ENCODE results near the gene SPATA17. TPM values are rescaled to one million over a fixed set of nuclear protein-coding genes. Genes with fewer than 3 reads are reported as not detected.
"Not testable (repeated sequence)": the region's sequence is repeated elsewhere in the genome, so short reads cannot be mapped to it uniquely, and the experiment has no call there.

The SPATA17 gene
- polyA plus RNA-seq, 1 donor from 2014 or later: 3.1 TPM

- no peaks in the 10 kb centered on the region for H3F3A ChIP-seq (ENCODE audit: insufficient read depth, low read length, poor library complexity, severe bottlenecking)
- H3K9ac ChIP-seq (ENCODE audit: low read length): no peak overlapping the region
- no peak overlapping the region for H2AFZ ChIP-seq (ENCODE audit: low read depth, low read length)
- no peaks in the 10 kb centered on the region for H4K20me1 ChIP-seq (ENCODE audit: insufficient read depth)
- H3K27ac ChIP-seq (ENCODE audit: low read length): no peak overlapping the region
- H3K4me2 ChIP-seq (ENCODE audit: low read length): no peak overlapping the region
- H3K36me3 ChIP-seq (ENCODE audit: insufficient read depth, low read length): no peaks in the 10 kb centered on the region
- no peak overlapping the region for H3K4me3 ChIP-seq (ENCODE audit: low read length)
- TF ChIP-seq POLR2AphosphoS5 (IDR thresholded peaks at IDR 0.05) (no peak), MXI1 (conservative IDR thresholded peaks at IDR 0.05; ENCODE audit: poor library complexity, severe bottlenecking) (no peak), EZH2 (IDR thresholded peaks at IDR 0.05; ENCODE audit: borderline replicate concordance, insufficient read depth, low read length, poor library complexity, severe bottlenecking) (no peak), RAD21 (conservative IDR thresholded peaks at IDR 0.05) (no peak), EP300 (conservative IDR thresholded peaks at IDR 0.05; ENCODE audit: poor library complexity, severe bottlenecking) (no peak)
- TF ChIP-seq, protein P1, sequence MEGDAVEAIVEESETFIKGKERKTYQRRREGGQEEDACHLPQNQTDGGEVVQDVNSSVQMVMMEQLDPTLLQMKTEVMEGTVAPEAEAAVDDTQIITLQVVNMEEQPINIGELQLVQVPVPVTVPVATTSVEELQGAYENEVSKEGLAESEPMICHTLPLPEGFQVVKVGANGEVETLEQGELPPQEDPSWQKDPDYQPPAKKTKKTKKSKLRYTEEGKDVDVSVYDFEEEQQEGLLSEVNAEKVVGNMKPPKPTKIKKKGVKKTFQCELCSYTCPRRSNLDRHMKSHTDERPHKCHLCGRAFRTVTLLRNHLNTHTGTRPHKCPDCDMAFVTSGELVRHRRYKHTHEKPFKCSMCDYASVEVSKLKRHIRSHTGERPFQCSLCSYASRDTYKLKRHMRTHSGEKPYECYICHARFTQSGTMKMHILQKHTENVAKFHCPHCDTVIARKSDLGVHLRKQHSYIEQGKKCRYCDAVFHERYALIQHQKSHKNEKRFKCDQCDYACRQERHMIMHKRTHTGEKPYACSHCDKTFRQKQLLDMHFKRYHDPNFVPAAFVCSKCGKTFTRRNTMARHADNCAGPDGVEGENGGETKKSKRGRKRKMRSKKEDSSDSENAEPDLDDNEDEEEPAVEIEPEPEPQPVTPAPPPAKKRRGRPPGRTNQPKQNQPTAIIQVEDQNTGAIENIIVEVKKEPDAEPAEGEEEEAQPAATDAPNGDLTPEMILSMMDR (IDR thresholded peaks at IDR 0.05; ENCODE audit: poor library complexity, severe bottlenecking): no peak
- TF ChIP-seq, protein P2, sequence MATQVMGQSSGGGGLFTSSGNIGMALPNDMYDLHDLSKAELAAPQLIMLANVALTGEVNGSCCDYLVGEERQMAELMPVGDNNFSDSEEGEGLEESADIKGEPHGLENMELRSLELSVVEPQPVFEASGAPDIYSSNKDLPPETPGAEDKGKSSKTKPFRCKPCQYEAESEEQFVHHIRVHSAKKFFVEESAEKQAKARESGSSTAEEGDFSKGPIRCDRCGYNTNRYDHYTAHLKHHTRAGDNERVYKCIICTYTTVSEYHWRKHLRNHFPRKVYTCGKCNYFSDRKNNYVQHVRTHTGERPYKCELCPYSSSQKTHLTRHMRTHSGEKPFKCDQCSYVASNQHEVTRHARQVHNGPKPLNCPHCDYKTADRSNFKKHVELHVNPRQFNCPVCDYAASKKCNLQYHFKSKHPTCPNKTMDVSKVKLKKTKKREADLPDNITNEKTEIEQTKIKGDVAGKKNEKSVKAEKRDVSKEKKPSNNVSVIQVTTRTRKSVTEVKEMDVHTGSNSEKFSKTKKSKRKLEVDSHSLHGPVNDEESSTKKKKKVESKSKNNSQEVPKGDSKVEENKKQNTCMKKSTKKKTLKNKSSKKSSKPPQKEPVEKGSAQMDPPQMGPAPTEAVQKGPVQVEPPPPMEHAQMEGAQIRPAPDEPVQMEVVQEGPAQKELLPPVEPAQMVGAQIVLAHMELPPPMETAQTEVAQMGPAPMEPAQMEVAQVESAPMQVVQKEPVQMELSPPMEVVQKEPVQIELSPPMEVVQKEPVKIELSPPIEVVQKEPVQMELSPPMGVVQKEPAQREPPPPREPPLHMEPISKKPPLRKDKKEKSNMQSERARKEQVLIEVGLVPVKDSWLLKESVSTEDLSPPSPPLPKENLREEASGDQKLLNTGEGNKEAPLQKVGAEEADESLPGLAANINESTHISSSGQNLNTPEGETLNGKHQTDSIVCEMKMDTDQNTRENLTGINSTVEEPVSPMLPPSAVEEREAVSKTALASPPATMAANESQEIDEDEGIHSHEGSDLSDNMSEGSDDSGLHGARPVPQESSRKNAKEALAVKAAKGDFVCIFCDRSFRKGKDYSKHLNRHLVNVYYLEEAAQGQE (IDR thresholded peaks at IDR 0.05; ENCODE audit: borderline replicate concordance): no peak
- H3K9me2 ChIP-seq (ENCODE audit: insufficient read depth, low read length): no peaks in the 10 kb centered on the region
- H3K27me3 ChIP-seq (ENCODE audit: insufficient read depth, low read depth, low read length): no peaks in the 10 kb centered on the region
- H3K79me2 ChIP-seq (replicated peaks; ENCODE audit: insufficient read depth, low read length): no peaks in the 10 kb centered on the region
- H3K9me3 ChIP-seq (ENCODE audit: low read length): no peaks in the 10 kb centered on the region
Measured at GRCh38 chr1:217687511-217687910, 56.4 kb downstream of the SPATA17 start.

GRCh38 chr1:217696140-217696539, 65.0 kb downstream of the SPATA17 start:
- not testable (repeated sequence) for H2AFZ ChIP-seq (ENCODE audit: low read depth, low read length); H4K20me1 ChIP-seq (ENCODE audit: insufficient read depth); H3K4me3 ChIP-seq (ENCODE audit: low read length); H3F3A ChIP-seq (ENCODE audit: insufficient read depth, low read length, poor library complexity, severe bottlenecking); H3K27ac ChIP-seq (ENCODE audit: low read length); H3K27me3 ChIP-seq (ENCODE audit: insufficient read depth, low read depth, low read length); H3K36me3 ChIP-seq (ENCODE audit: insufficient read depth, low read length); H3K9me2 ChIP-seq (ENCODE audit: insufficient read depth, low read length); H3K4me2 ChIP-seq (ENCODE audit: low read length); H3K9ac ChIP-seq (ENCODE audit: low read length); H3K9me3 ChIP-seq (ENCODE audit: low read length); H3K79me2 ChIP-seq (replicated peaks; ENCODE audit: insufficient read depth, low read length)

GRCh38 chr1:217703326-217703725, 72.2 kb downstream of the SPATA17 start:
- no peak for TF ChIP-seq TAF1 (IDR thresholded peaks at IDR 0.05; ENCODE audit: low read depth)
- TF ChIP-seq EP300 (conservative IDR thresholded peaks at IDR 0.05; ENCODE audit: poor library complexity, severe bottlenecking): no peak
- no peak for TF ChIP-seq SMC3 (conservative IDR thresholded peaks at IDR 0.05; ENCODE audit: poor library complexity)
- TF ChIP-seq, protein P1 (IDR thresholded peaks at IDR 0.05; ENCODE audit: poor library complexity, severe bottlenecking): no peak
- no peak for TF ChIP-seq POLR2AphosphoS5 (IDR thresholded peaks at IDR 0.05)
- no peak for TF ChIP-seq EZH2 (IDR thresholded peaks at IDR 0.05; ENCODE audit: borderline replicate concordance, insufficient read depth, low read length, poor library complexity, severe bottlenecking)
- no peak for TF ChIP-seq MXI1 (conservative IDR thresholded peaks at IDR 0.05; ENCODE audit: poor library complexity, severe bottlenecking)
- TF ChIP-seq, protein P2 (IDR thresholded peaks at IDR 0.05; ENCODE audit: borderline replicate concordance): no peak
- no peak for TF ChIP-seq RAD21 (conservative IDR thresholded peaks at IDR 0.05)
- Histone ChIP-seq H3K9ac (ENCODE audit: low read length) (no peak overlapping the region), H3K27me3 (ENCODE audit: insufficient read depth, low read depth, low read length) (no peaks in the 10 kb centered on the region), H3K79me2 (replicated peaks; ENCODE audit: insufficient read depth, low read length) (no peaks in the 10 kb centered on the region), H3K36me3 (ENCODE audit: insufficient read depth, low read length) (no peaks in the 10 kb centered on the region), H3K4me3 (ENCODE audit: low read length) (no peak overlapping the region), H3F3A (ENCODE audit: insufficient read depth, low read length, poor library complexity, severe bottlenecking) (no peaks in the 10 kb centered on the region), H3K27ac (ENCODE audit: low read length) (no peak overlapping the region), H3K9me3 (ENCODE audit: low read length) (no peaks in the 10 kb centered on the region), H3K9me2 (ENCODE audit: insufficient read depth, low read length) (no peaks in the 10 kb centered on the region), H2AFZ (ENCODE audit: low read depth, low read length) (no peak overlapping the region), H3K4me2 (ENCODE audit: low read length) (no peak overlapping the region), H4K20me1 (ENCODE audit: insufficient read depth) (no peaks in the 10 kb centered on the region)

Measured in neural cell (in vitro differentiated cells).